ENCODE data around the gene DCTD. TPM values are rescaled to one million over a fixed set of nuclear protein-coding genes. Genes with fewer than 3 reads are reported as not detected.

Gene DCTD
- total and polyA plus RNA-seq, 8 donors: 3.5 to 90.6 (median 59.9) TPM

DNA sequence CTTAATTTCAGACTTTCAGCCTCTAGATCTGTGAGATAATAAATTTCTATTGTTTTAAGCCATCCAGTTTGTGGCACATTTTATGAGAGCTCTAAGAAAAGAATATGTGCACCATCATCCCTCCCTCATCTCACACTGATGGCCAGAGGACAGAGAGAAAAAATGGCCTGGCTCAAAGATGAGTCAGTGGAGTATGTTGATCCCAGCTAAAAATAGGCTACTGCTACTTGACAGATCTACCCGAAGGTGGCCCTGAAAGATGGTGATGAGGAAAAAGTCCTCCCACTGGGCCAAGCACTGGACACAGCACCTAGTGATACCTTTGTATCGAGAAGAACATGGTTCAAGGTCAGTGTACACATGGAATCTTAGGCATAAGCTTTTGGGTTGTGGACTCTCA, 38.2 kb upstream of the DCTD start:
- intact Hi-C loops (cut with DNase I; ENCODE audit: low total_unique reads): no loop called here
- DNase-seq: no peak
- H3K9me3 ChIP-seq: peaks cover 0 to 11% (median 6%) of the 10 kb centered on the region in 4 donors
- H3K36me3 ChIP-seq: no peaks in the 10 kb centered on the region
- no peak overlapping the region for H3K27ac ChIP-seq
- TF ChIP-seq, protein P1, sequence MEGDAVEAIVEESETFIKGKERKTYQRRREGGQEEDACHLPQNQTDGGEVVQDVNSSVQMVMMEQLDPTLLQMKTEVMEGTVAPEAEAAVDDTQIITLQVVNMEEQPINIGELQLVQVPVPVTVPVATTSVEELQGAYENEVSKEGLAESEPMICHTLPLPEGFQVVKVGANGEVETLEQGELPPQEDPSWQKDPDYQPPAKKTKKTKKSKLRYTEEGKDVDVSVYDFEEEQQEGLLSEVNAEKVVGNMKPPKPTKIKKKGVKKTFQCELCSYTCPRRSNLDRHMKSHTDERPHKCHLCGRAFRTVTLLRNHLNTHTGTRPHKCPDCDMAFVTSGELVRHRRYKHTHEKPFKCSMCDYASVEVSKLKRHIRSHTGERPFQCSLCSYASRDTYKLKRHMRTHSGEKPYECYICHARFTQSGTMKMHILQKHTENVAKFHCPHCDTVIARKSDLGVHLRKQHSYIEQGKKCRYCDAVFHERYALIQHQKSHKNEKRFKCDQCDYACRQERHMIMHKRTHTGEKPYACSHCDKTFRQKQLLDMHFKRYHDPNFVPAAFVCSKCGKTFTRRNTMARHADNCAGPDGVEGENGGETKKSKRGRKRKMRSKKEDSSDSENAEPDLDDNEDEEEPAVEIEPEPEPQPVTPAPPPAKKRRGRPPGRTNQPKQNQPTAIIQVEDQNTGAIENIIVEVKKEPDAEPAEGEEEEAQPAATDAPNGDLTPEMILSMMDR (IDR thresholded peaks at IDR 0.05): no peak
- TF ChIP-seq POLR2A (IDR thresholded peaks at IDR 0.05) (no peak), POLR2AphosphoS5 (IDR thresholded peaks at IDR 0.05) (no peak), EP300 (IDR thresholded peaks at IDR 0.05) (no peak)
- no peak overlapping the region for H3K4me3 ChIP-seq
- no peaks in the 10 kb centered on the region for H3K4me1 ChIP-seq
- no peaks in the 10 kb centered on the region for H3K27me3 ChIP-seq
- 74 to 93% (median 88%) methylated on average over 2 of the region's 2 CpGs for WGBS, 5 donors

DNA sequence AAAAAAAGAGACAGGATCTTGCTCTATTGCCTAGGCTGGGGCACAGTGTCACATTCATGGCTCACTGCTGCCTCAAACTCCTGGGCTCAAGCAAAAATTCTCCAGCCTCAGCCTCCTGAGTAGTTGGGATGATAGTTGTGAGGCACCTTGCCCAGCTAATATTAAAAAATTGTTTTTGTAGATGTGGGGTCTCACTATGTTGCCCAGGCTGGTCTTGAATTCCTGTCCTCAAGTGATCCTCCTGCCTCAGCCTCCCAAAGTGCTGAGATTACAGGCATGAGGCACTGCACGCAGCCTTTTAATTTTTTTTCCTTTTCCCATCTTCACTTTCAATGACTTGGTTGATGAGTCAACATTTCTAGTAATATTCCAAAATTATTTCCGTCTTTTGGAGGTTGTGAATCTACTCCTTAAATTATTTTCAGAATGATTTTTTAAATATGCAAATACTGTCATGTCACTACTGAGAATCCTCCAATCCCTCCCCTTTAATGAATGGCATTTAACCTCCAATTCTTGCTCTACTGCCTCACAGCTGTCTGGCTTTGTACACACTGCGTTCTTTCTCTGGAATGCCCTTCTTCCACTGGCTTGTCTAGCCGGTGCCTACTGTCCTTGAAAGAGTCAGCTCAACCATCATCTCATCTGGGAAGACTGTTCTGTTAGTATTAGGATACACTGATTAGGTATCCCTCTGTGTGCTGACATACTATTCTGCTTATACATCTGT, 27.5 kb upstream of the DCTD start:
- Histone ChIP-seq H3K27me3 (no peaks in the 10 kb centered on the region), H3K27ac (no peak overlapping the region), H3K36me3 (no peaks in the 10 kb centered on the region), H3K9me3 (no peaks in the 10 kb centered on the region), H3K4me3 (no peak overlapping the region), H3K4me1 (no peaks in the 10 kb centered on the region)
- intact Hi-C loops (cut with DNase I; ENCODE audit: low total_unique reads): loop anchor here (10.0 kb wide), 1 partner anchor 130 kb away; no protein-coding TSS in a partner anchor
- TF ChIP-seq, protein P1 (IDR thresholded peaks at IDR 0.05): no peak
- TF ChIP-seq POLR2AphosphoS5 (IDR thresholded peaks at IDR 0.05) (no peak), EP300 (IDR thresholded peaks at IDR 0.05) (no peak), POLR2A (IDR thresholded peaks at IDR 0.05) (no peak)
- no peak for DNase-seq
- WGBS, 5 donors: 65 to 75% (median 70%) methylated on average over 4 of the region's 4 CpGs

DNA sequence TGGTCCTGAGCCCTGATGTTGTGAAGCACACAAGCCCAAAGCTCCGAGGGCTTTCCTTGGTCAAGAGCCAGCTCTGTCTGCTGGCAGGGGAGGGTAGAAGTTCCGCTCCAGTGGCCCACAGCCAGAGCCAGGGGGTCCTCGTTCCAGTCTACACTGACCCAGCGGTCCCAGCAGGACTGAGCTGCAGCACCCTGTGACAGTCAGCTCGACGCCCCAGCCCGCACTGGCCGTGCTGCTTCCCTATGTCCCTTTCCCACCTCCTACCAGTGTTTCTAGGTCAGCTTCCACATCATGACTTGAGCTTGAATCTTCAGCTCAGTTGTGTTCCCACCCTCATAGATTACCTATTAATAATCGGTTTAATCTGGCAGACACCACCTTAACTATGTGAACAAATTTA, 22.5 kb upstream of the DCTD start:
- H3K4me1 ChIP-seq: peaks cover 0 to 7% (median 0%) of the 10 kb centered on the region in 4 donors
- no peaks in the 10 kb centered on the region for H3K36me3 ChIP-seq
- WGBS, 5 donors: 90 to 93% (median 92%) methylated on average over 8 to 9 of the region's 9 CpGs
- no peaks in the 10 kb centered on the region for H3K27me3 ChIP-seq
- no peak overlapping the region for H3K27ac ChIP-seq
- no peak for TF ChIP-seq POLR2A (IDR thresholded peaks at IDR 0.05)
- TF ChIP-seq POLR2AphosphoS5 (IDR thresholded peaks at IDR 0.05): no peak
- TF ChIP-seq, protein P1 (IDR thresholded peaks at IDR 0.05): no peak
- H3K4me3 ChIP-seq: no peak overlapping the region
- DNase-seq: no peak
- intact Hi-C loops (cut with DNase I; ENCODE audit: low total_unique reads): loop anchor here (10.0 kb wide), 1 partner anchor 135 kb away; no protein-coding TSS in a partner anchor
- no peaks in the 10 kb centered on the region for H3K9me3 ChIP-seq

DNA sequence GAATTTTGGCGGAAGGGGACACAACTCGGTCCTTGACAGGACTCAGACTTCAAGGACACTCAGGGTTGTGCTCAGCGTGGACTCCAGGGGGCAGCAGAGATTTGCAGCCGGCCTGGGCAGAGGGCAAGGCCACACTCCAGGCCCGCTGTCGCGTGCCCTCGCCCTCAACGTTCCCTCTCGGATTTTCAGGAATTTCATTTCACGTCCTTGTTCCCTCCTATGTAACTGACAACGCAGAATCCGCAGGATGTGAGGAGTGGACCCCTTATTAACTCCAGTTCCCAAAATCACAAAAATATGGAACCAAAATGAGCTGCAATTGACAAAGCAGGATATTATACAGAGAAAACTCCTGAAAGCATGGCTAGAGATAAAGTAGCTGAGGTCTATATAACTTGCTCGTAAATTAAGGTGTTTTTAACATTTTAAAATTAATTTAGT, 21.0 kb upstream of the DCTD start:
- peak; percentile 77 to 86 for DNase-seq
- H3K4me1 ChIP-seq: peaks cover 0 to 7% (median 0%) of the 10 kb centered on the region in 4 donors
- TF ChIP-seq, protein P1 (IDR thresholded peaks at IDR 0.05): peak in 5 of 7 experiments; percentile 78 to 86 (median 81)
- TF ChIP-seq EP300 (IDR thresholded peaks at IDR 0.05): no peak
- intact Hi-C loops (cut with DNase I; ENCODE audit: low total_unique reads): no loop called here
- H3K27me3 ChIP-seq: no peaks in the 10 kb centered on the region
- no peak overlapping the region for H3K27ac ChIP-seq
- H3K4me3 ChIP-seq: no peak overlapping the region
- H3K36me3 ChIP-seq: no peaks in the 10 kb centered on the region
- 7 to 15% (median 10%) methylated on average over 14 of the region's 14 CpGs for WGBS, 5 donors
- no peaks in the 10 kb centered on the region for H3K9me3 ChIP-seq

Measured in stomach (tissue), 9 donors.